ENCODE results near the gene ARMC12. TPM values are rescaled to one million over a fixed set of nuclear protein-coding genes. Genes with fewer than 3 reads are reported as not detected.

ARMC12 gene
- total and polyA plus RNA-seq, 2 donors (not counting 3 experiments of a cell fraction or from before 2014, with no cell fraction given): 0.91 to 1.9 TPM

GRCh38 chr6:35735452-35735851 is 1.4 kb upstream of the ARMC12 start:
- no peak overlapping the region for H3K4me3 ChIP-seq (replicated peaks in 1 of 3; ENCODE audit: insufficient read depth in 1 of 3, low read depth in 1 of 3, low read length in 3 of 3)
- H3K4me1 ChIP-seq (ENCODE audit: control insufficient read depth, extremely low read depth, insufficient read depth, low read length): peaks cover 18% of the 10 kb centered on the region
- CTCF ChIA-PET: interaction anchor here (2.1 to 7.9 kb wide), 10 partner anchors 15 to 221 kb away, joined by 4 to 252 read pairs (median 54); partner anchors contain the start of gene FKBP5
- H3K27ac ChIP-seq (ENCODE audit: insufficient read depth, low read depth, low read length): no peak overlapping the region
- H4K20me1 ChIP-seq (replicated peaks; ENCODE audit: control insufficient read depth, extremely low read depth, insufficient read depth, low read length): no peaks in the 10 kb centered on the region
- H3K9ac ChIP-seq (replicated peaks; ENCODE audit: extremely low read depth, insufficient read depth, low read length): no peak overlapping the region
- H3K4me2 ChIP-seq (ENCODE audit: insufficient read depth, low read length): no peak overlapping the region
- H3K9me3 ChIP-seq (replicated peaks; ENCODE audit: control insufficient read depth, insufficient read depth, low read length): no peaks in the 10 kb centered on the region
- intact Hi-C loops (cut with micrococcal nuclease) (loop anchor here (10.0 kb wide), 1 partner anchor 441 kb away; the partner anchor contains the start of gene DEF6), dilution Hi-C loops (cut with MboI; ENCODE audit: extremely low pct_ligation_motif_present, low sequenced_read_pairs) (no loop called here)
- H2AFZ ChIP-seq (ENCODE audit: low read depth, low read length): no peak overlapping the region
- TF ChIP-seq MAX (IDR thresholded peaks at IDR 0.05; ENCODE audit: insufficient read depth, insufficient read length): no peak
- TF ChIP-seq MYC (IDR thresholded peaks at IDR 0.05; ENCODE audit: low read depth, low read length): no peak
- no peak for TF ChIP-seq JUN (IDR thresholded peaks at IDR 0.05; ENCODE audit: borderline replicate concordance, insufficient read depth, insufficient read length, low read depth)
- TF ChIP-seq CTCF (IDR thresholded peaks at IDR 0.05; ENCODE audit: extremely low read depth in 1 of 2, insufficient read depth in 1 of 2, low read depth in 1 of 2, low read length in 2 of 2): no peak
- H3K36me3 ChIP-seq (ENCODE audit: control insufficient read depth in 2 of 2, extremely low read depth in 1 of 2, insufficient read depth in 2 of 2, low read length in 2 of 2): no peaks in the 10 kb centered on the region
- no peaks in the 10 kb centered on the region for H3K79me2 ChIP-seq (ENCODE audit: control insufficient read depth, insufficient read depth, low read length)
- FAIRE-seq (no peak), DNase-seq (ENCODE audit: low read depth, low spot score) (no peak)
- no TSS peak for BruUV-seq (replicated peaks)
- H3K27me3 ChIP-seq (ENCODE audit: control insufficient read depth in 2 of 2, insufficient read depth in 2 of 2, low read length in 2 of 2): no peaks in the 10 kb centered on the region
- POLR2A ChIA-PET: no interaction called here
- H3K9me1 ChIP-seq (replicated peaks; ENCODE audit: control insufficient read depth, extremely low read depth, insufficient read depth, low read length): no peaks in the 10 kb centered on the region

All from endothelial cell of umbilical vein (primary cell).